GM18870 (cell line): ENCODE results near the gene SEL1L3.
"Not testable (repeated sequence)": the region's sequence is repeated elsewhere in the genome, so short reads cannot be mapped to it uniquely, and the experiment has no call there.

Source experiments
- ATAC-seq: cut with Tn5 transposase; IDR thresholded peaks from one replicate; pipeline ENCODE4 v1.9.1; 2021; ENCODE audit warnings: moderate library complexity; ENCODE audit not compliant: unreplicated experiment

Gene SEL1L3

DNA sequence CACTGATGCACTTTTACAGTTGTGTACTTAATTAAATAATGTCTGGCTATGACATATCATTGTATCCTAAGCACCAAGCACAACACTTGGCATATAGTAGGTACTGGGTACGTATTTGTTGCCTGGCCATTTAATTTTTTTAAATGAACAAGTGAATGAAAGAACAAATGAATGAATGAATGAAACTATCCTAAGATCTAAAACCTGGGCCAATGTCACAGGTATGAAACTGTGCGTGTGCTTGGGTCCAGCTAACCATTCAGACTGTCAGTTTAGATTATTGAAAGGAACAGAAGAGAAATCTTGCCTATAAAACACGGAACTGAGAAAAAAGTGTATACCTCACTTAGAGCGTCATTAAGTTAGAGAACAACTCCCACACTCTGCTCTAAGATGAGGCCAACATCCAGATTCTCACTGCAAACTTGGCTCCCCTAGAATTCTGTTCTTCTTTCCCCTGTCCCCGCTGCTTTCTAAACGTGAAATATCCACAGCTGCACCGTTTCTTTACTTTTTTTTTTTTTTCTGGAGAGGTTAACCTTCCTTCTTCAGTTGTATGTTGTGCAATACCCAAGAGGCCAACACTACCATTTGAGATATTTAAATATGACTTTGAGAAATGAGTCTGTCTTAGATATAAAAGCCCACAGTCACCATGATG is 17.3 kb upstream of the SEL1L3 start:
- ATAC-seq, result peak; percentile 52

DNA sequence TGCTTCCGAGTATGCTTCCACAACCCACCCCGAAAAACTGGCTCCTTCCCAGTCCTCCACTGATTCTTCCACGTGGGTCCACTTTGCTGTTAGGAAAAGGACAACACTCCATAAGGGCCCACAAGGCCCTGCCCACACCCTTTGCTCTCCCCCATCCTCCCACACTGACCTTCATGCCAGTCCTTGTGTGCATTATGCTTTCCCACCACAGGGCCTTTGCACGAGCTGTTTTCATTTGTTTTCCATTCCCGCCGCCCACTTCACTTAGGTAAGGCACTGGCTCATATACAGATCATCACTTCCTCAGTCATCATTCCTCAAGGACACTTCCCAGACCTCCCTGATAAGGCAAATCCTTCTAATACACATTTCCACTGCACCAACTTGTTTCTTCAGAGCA is 16.8 kb upstream of the SEL1L3 start:
- ATAC-seq, result no peak

DNA sequence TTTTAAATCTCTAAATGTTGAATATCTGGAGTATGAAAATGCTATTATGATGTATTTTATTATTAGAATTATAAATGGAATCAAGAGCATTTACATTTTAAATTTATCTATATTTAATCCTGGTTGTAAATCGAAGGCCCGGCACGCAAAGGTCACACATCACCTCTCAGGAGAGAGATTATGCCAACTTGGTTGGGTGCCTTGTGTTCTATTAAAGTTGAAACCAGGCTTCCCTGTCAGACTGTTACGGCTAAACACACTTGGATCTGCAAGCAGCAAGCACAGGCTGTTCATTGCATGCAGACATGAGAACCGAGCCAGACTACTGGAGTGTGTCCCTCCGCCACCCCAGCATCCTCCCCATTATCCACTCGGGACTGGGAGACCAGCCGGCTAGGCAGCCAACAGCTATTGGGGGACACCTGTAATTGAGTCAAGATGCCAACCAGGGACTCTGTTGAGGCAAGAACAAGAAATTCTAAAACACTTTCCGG is 16.4 kb upstream of the SEL1L3 start:
- no peak for ATAC-seq

DNA sequence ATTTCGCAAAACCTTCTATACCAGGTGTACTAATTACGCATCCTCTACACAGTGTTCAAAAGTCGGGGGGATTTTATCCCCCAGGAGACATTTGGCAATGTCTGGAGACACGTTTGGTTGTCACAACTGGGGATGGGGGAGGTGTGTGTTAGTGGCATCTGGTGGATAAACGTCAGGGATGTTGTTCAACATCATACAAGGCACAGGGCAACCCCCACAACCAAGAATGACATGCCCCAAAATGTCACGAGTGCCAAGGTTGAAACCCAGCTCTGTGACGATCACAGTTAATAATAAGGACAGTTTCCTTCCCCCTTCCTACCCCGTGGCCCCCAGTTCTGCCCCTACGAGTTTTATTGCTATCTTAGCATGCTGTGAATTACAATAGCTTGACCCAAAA is 15.9 kb upstream of the SEL1L3 start:
- ATAC-seq, result no peak

DNA sequence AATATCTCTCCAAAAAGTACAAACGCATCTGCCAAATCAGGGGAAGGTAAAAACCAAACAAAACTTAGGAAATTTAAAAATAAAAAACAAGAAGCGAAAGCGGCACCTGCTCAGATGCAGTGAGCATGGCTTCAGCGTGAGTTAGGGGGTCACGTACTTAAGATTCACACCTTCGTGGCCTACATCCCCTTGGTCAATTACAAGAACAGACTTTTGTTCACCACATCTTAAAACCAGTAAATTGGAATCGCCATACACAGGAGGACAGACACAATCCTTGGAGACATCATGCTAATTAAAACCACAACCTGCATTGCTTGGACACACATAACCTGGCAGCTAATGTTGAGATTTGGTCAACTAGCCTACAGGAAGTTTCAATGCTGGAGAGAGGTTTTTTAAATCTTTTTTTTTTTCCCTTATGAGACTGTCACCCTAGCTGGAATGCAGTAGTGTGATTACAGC is 12.5 kb upstream of the SEL1L3 start:
- ATAC-seq, result peak; percentile 35

DNA sequence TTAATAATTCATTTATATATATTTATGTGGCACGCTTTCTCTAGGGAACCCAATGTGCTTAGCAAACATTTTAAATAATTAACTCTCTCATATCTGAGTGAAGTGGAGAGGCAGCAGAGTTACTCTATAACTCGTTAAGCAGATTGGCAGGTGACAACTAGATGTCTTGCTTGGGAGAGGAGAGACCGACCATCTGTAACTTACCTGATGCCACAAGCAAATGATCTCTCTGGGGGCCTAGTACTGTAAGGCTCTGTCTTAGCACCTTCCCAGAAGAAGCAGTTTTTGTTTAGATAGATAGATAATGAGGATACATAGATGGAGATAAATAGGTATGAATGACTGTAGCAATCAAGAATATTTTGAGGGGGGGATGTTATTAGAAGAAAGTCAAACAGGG is 11.9 kb upstream of the SEL1L3 start:
- ATAC-seq, result no peak

DNA sequence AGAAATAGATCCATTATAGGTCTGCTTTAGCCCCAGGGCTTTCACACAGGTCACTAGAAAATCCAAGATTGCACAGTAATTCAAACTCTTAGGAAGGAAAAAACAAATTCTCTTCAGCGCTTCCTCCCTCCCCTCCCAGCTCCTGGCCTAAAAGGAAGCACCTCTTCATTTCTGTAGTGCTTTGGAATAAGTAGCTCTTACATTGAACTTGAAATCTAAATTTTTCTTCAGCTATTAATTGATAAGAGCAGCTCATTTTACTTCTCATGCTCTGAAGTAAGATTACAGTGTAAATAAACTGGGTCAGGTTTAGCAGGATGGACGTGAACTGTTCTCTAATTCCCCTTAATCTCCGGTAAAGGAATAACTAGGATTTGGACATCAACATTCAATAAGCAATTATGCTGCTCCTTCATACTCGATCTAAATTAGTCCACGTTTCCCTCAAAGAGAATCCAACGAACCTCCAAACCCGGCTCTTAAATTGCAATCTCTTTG is 10.9 kb upstream of the SEL1L3 start:
- no peak for ATAC-seq

DNA sequence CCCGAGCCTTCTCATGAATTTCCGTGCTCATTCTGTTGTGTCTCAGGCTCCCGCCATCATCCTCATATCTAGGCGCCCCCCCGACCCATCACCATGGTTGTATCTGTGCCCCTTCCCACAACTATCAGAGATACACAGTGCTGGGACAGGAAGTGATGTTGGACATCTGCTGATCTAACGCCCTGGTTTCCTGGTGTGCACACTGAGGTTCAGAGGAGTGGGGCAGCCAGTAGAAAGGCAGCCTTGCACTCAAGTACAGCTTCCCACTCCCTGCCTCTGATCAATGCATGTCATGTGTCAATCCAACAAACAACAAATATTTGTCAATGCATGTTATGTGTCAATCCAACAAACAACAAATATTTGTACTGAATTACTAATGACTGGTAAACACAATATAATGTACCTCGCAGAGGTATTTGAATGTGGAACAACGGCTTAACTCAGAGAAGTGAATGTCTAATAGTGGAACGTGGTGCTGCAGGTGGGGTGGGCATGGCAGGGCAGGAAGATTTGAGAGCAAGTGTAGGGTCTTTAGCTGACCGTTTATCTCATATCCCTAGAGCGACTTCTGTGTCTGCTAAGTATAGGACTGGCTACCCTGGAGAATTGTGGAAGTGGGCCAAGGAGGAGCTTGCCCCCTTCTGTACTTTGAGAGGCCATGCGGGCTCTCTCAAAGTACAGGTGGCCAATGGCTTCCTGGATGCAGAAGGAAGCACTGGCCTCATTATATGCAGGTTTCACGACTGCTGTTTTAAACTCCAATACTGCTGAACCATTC is 10.3 kb upstream of the SEL1L3 start:
- no peak for ATAC-seq

DNA sequence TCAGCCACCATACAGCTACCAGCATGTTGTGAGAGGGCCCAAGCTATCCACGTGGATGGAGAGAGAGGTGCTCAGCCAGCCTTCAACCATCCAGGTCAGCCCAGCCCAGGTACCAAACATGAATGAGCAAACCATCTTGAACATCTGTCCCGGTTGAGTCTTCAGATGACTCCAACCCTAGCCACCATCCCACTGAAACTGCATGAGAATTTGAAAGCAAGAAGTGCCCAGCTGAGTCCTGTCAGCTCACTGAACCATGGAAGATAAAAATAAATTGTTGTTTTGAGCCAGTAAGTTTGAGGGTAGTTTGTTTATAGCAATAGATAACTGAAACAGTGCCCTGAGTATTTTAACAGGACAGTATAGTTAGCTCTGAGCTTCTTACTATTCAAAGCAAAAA is 7.3 kb upstream of the SEL1L3 start:
- ATAC-seq, result peak; percentile 40

DNA sequence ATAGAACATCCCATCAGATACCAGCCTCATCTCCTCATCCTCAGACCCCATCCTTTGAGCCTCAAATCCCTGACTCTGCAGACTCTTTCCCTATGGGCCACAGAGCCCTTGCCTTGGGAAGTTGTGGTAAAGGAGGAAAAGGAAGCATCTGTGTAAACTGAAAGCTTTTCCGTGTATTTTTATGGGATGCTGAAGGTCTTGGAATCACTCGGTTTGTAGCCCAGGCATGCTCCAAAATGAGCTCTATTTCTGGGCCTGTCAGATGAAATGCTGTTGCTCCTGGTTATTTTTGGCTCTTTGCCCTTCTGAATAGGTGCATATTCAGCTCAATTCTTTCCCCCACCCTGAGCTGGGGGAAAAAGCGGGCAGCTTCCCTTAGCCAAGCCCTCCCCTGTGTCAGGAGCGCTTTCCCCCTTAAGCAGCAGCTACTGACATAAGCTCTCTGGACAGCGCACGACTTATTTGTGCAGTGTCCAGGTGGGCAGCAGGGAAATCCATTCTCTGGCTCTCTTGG is 5.0 kb upstream of the SEL1L3 start:
- no peak for ATAC-seq

DNA sequence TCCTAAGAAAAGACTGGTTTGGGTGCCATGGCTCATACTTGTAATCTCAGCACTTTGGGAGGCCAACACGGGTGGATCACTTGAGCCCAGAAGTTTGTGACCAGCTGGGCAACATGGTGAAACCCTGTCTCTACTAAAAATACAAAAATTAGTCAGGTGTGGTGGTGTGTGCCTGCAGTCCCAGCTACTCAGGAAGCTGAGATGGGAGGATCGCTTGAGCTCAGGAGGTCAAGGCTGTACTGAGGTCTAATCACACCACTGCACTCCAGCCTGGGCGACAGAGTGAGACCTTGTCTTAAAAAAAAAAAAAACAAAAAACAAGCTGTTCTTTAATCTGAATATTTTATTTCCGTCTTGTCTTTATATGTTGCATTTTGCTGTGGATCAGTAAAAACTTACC is 3.6 kb upstream of the SEL1L3 start:
- ATAC-seq, result not testable (repeated sequence)

DNA sequence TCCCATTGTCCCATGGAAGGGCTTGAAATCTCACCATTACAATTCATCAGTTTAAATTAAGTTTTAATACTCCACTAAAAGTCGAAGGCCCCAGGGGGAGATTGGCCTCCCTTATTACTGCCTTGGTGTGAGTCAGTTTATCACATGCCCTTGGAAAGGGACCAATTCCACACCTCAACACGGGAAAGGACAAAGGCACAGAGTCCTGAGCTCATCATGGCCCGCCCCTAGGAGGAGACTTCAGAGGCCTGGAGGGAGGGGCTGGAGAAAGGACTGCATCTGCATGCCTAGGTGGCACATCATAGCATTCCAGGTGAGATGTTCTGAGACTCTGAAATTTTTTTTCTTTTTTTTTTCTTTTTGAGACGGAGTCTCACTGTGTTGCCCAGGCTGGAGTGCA is 2.8 kb upstream of the SEL1L3 start:
- ATAC-seq, result no peak

DNA sequence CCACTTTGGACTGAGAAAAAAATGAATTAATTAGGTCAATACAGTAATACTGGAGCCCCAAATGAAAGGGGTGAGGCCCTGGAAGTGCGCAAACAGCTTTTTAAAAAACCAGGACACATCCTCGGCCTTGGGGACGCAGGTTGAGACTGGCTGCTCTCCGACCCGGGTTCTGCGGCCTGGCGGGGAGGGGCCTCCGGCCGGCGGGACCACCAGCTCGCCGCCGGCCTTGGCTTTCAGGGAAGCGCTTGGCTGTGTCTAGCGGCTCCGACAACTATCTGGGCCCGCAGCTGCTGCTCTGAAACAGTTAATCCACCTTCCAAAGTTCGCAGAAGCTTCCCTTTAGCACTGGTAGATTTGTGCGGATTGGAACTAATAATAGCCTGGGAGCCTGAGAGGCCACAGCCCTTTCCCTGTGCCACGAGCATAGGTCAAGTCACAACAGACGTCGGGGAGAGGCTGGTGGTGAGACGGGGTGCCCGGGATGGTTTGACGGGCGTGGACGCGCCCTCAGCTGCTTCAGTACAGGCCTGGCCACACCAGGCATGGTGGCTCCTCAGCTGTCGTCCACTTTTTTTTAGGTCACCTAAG is 1.1 kb upstream of the SEL1L3 start:
- ATAC-seq, result no peak

DNA sequence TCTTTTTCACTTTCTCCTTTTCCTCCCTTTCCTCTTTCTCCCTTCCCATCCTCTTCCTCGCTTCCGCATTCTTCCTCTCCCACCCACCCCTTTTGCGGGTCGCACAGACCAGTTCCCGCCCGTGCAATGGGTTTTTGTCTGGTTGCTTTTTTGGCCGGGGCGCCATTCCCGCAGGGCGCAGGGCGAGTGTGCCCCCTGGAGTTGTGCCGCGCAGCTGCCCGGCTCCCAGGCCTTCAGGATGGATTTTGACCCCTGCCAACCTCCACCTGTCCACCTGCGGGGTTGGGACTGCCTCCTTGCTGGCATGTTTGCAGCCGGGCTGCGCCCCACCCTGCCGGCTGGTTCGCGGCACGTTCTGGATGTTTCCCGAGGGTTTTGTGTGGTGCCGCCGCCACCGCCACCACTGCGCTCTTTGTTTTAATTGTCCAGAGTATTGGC is 578 bp upstream of the SEL1L3 start:
- no peak for ATAC-seq

DNA sequence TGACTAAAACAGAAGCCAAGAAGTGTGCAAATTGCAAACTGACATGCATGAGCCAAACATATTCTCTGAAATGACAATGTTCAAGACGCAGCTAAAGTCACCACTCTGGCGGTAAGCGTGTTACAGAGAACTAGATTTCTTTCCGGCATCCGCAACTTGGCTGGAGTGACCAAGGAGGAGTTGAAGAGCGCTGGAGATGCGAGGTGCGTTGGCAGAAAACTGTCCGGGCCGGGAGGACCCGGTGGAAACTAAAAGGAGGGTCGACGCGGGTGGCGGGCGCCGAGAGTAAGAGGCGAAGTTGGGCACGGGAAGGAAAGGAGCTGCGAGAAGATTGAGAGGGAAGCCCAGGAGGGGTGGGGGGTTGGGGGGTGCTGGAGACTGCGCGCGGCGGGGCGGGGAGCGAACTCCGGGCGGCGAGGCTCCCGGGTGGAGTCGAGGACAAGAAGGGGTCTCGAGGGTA is 807 bp downstream of the SEL1L3 start:
- ATAC-seq, result no peak

DNA sequence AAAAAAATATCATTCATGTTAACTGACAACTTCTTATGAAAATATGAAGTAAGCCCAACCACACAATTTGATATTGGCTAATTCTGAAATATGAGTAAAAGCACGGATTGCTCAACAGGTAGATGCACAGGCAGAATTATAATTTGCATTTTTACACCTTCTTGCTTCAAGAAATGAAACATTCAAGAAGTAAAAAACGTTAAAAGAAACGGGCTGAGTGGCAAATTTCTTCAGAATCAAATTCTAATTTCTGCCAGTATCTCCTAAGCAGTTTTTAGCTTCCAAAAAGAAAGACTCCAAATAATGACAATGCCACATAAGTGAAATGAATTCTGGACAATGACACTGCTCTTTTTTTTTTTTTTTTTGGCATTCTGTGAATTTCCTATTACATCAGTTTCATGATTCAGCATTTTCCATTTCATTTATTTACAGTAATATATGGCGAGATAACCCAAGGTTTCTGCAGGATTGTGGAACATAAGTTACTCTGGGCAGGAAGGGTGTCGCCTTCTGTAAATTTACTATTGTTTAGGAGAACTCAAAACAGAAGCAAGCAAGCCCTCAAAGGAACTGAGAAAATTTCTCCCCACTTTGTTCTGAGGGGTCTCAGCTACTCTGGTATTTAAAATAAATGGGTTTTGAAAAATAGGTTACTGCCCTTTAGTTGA is 1.4 kb downstream of the SEL1L3 start:
- no peak for ATAC-seq

DNA sequence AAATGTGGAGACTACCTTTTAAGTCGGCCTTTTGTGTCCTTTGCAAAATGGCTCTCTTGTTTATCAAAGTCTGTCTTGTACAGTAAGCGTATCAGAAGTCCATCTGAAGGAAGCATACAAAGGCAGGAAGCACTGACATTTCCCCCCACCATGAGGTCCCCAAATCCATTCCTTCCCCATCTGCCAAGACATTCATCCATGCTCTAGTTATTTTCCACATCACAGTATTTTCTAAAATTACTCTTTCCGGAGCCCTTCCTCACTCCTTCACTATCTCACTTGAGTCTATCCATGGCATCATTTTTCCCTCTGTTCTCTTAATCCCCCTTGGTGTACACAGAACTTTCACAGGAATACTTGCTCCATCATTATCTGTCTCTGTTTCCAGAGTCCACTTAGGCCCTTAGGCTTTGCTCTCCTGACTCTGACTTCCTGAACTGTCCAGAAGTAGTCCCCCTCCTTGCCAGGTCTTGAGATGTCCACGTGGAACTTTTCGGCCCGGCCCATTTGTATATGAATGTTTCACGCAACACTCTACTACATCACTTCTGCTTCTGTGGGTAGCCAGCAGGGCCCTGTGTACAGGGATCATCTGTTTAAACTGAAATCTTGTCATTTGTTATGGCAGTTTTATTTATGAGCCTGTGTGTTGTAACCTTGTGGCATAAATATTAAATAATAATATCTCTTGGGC is 2.1 kb downstream of the SEL1L3 start:
- ATAC-seq, result no peak

DNA sequence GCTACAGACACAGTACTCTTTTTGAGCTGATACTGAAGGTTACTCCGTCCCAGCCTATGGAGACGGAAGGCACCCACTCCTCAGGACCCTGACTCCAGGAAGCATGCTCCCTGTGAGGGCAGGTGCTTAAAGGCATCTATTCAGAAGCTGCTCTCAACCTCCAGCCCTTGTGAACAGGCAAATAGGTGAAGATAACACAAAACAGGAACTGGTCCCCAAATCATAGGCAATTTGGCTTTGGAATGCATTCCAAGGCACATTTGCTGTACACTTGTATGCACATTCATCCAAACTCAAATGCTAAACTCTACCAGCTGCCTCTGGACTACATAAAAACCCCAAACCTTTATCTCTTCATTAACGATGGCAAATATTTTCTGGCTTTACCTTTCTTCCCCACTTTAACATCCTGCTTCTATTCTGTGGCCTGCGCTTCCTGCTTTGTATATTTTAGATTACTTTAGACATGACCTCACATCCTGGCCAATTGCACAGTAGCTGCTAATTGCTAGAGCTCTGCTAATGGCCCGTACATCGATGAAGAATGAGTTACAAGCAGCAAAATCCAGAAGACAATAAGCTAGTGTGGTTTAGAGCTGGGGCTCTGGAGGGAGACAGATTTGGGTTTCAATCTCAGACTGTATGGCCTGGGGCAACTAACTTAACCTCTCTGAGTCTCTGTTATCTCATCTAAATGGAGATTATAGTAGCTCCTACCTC is 3.2 kb downstream of the SEL1L3 start:
- ATAC-seq, result peak; percentile 53

DNA sequence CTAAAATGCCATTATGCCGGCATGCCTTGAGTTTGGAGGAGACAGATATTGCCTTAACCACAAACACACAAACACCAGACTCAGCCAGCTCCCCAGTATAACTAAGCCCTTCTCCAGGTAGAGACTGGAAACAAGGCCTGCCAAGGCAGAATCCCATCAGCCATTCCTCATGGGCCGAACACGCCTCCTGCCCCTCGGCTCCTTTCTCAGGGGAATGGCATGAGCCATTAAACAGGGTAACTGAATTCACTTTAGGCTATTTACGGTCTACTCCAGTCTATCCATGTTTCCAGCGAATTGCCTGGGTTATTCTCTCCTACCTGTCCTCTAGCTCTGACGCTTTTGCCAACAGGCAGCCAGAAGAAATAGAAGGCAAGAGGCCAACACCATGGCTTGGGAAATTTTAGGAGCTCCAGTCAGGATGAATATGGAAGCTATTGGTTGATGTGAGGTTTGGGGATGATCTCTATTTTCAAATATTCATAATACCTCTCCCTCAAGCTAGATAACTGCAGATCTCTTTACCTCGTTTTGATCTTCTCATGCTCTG is 4.9 kb downstream of the SEL1L3 start:
- ATAC-seq, result no peak
